ENCODE data around the gene UBE2G2.

GRCh38 chr21:44756423-44757185, 45.0 kb downstream of the UBE2G2 start:
- TF ChIP-seq CTCF (IDR thresholded peaks at IDR 0.05; ENCODE audit: low read depth, low read length, missing input control): no peak
- no peak for TF ChIP-seq MAX (IDR thresholded peaks at IDR 0.05)
- TF ChIP-seq ZBTB33 (IDR thresholded peaks at IDR 0.05): no peak
- no peak for TF ChIP-seq GABPA (IDR thresholded peaks at IDR 0.05 in 1 of 2, conservative IDR thresholded peaks at IDR 0.05 in 1 of 2)
- no peak for TF ChIP-seq RAD21 (IDR thresholded peaks at IDR 0.05)
- TF ChIP-seq TAF1 (conservative IDR thresholded peaks at IDR 0.05): no peak
